ENCODE measurements around the gene ZC3H14. TPM values are rescaled to one million over a fixed set of nuclear protein-coding genes. Genes with fewer than 3 reads are reported as not detected.
A peak's percentile ranks its signal among the peaks of the same experiment; 100 is the strongest.

ZC3H14 gene
- total RNA-seq, 2 donors from 2014 or later, result 33.5 to 48.3 TPM

DNA sequence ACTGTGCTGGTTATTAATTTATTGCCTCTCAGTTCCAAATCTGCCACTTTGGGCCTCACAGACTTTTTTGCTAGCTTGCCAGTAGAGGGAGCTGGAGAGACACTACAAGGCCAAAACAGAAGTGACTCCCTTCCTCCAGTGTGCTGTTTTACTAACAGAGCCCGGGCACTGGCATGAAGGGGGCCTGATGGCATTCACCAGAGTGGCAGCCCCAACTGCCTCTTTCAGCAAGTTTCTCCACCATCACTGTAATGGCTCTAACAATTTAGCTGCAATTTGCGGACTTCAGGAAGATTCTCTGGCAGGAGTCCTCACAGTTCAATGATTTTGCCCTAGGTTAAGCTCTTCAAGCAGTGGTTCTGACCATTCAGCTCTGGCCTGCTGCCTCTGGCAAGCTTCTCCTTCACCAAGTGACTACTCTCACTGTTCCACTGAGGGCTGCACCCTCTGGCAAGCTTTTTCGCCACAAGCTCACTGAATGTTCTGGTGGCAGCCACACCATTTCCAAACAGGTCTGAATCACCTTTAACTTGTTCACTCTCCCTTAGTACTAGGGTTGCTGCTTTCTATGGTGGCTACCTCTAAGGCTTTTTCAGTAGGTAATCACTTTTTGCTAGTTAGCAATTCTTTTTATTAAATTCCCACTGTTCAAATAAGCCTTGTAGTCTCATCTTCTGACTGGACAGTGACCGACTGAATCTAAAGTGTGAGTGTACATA lies 104.9 kb downstream of the ZC3H14 start:
- Mint-ChIP-seq H3K4me3 (no peak overlapping the region), H3K9me3 (peaks cover 11% of the 10 kb centered on the region), H3K4me1 (no peaks in the 10 kb centered on the region), H3K36me3 (ENCODE audit: low read depth) (no peaks in the 10 kb centered on the region), H3K27ac (peak overlapping the region; percentile 29), H3K27me3 (no peaks in the 10 kb centered on the region)
- peak; percentile 75 for ATAC-seq (replicated peaks)

DNA sequence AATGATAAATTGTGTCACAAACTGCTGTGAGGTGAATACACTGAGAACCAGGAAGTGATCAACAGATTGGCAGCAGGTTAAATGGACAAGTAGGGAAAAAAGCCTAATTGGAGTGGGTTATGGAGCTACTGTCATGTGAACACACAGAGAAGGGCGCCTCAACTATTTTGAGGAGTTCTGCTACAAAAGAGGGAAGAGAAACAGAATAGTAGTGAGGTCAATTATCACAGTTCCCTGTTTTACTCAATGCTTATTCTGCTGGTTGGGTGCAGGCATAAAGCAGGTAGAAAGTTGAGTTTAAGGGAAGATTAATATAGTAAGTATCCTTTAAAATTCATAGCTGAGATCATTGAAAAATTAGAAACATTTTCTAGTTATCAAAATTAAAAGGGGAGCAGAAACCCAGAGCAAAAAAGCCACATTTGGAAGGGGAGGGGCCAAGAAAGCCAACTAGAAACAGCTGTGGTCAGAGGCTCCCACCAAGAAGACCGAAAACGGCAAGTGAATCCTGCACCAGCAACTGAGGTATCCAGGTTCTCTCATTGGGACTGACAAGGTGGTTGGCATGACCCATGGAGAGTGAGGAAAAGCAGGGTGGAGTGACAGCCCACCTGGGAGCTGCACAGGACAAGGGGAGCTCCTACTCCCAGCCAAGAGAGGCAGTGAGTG lies 105.7 kb downstream of the ZC3H14 start:
- no peak for ATAC-seq (replicated peaks)
- H3K36me3 Mint-ChIP-seq (ENCODE audit: low read depth), result no peaks in the 10 kb centered on the region
- no peaks in the 10 kb centered on the region for H3K4me1 Mint-ChIP-seq
- peak overlapping the region; percentile 29 for H3K27ac Mint-ChIP-seq
- H3K9me3 Mint-ChIP-seq, result peaks cover 11% of the 10 kb centered on the region
- H3K4me3 Mint-ChIP-seq, result no peak overlapping the region
- no peaks in the 10 kb centered on the region for H3K27me3 Mint-ChIP-seq

DNA sequence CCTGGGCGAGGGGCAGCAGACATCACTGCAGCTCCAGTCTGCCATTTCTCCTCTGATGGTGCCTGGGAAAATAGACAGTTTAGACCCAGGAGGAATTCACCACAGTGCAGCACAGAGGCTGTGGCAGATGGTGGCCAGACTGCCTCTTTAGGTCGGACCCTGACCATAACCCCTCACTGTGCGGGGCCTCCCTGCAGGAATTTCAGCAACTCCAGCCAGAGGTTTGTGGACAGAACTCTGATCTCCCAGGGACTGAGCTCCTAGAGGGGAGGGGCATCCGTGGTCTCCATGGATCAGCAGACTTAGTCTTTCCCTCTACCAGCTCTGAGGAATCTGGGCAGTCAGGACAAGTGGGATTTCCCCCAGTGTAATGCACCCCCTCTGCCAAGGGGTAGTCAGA lies 106.5 kb downstream of the ZC3H14 start:
- ATAC-seq (replicated peaks), result no peak
- Mint-ChIP-seq H3K27ac (no peak overlapping the region), H3K27me3 (no peaks in the 10 kb centered on the region), H3K9me3 (peaks cover 11% of the 10 kb centered on the region), H3K4me1 (no peaks in the 10 kb centered on the region), H3K4me3 (no peak overlapping the region), H3K36me3 (ENCODE audit: low read depth) (no peaks in the 10 kb centered on the region)

Other genes with a start within 250 kb of the ZC3H14 start
- gene KCNK10, start 239.8 kb upstream of the ZC3H14 start, total RNA-seq, result not detected
- gene SPATA7, start 177.4 kb upstream of the ZC3H14 start, total RNA-seq, result 1 to 10 TPM; 1.9 to 4.6 TPM
- gene PTPN21, start 8.0 kb upstream of the ZC3H14 start, total RNA-seq, result not detected
- gene EML5, start 229.9 kb downstream of the ZC3H14 start, total RNA-seq, result 1 to 10 TPM; 1.6 to 2.6 TPM

Data from activated T-helper 17 cell treated with anti-CD3 and anti-CD28 coated beads, Interleukin-2, amount 50 U/mL, for 72 hours (primary cell).